ENCODE results near the gene CREBBP. TPM values are rescaled to one million over a fixed set of nuclear protein-coding genes. Genes with fewer than 3 reads are reported as not detected.

CREBBP gene
- total RNA-seq, 2 donors from 2014 or later, result 65.0 to 103 TPM

DNA sequence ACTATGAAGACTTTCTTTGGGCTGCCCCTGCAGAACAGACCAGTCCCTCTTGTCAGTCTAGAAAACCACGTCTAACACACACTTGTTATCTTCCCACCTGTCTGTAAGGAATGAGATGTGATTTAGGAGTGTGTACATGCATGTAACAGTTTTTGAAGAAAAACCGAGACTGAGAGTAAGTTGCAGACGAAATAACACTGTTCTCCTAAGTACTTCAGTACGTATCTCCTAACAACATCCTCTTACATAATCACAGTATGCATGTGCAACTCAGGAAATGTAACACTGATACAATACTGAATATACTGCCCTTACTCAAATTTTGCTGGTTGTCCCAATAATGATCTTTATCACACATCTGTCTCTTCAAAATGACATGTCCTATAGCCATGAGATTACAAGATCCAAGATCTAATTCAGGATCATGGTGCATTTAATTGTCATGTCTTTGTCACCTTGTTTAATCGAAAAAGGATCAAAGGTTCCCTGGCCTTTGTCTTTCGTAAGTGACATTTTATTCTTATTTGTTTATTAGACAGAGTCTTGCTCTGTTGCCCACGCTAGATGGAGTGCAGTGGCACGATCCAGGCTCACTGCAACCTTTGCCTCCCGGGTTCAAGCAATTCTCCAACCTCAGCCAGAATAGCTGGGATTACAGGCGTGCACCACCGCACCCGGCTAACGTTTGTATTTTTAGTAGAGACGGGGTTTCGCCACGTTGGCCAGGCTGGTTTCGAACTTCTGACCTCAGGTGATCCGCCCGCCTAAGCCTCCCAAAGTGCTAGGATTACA, 25.6 kb downstream of the CREBBP start:
- H3K27ac ChIP-seq, result no peak overlapping the region
- no peaks in the 10 kb centered on the region for H3K27me3 ChIP-seq (replicated peaks; ENCODE audit: insufficient read depth)

GRCh38 chr16:3850544-3850899, 30.0 kb downstream of the CREBBP start:
- H3K27ac ChIP-seq, result no peak overlapping the region
- ATAC-seq (ENCODE audit: insufficient number of reproducible peaks, low FRiP score, low read depth) (no peak), DNase-seq (ENCODE audit: low spot score) (no peak)
- H3K4me3 ChIP-seq, result no peak overlapping the region
- H3K4me1 ChIP-seq (ENCODE audit: control insufficient read depth in 1 of 2, low read depth in 2 of 2), result peaks cover 21 to 57% of the 10 kb centered on the region in 2 donors
- TF ChIP-seq CTCF (IDR thresholded peaks at IDR 0.05), result no peak
- peaks cover 12% of the 10 kb centered on the region for H3K36me3 ChIP-seq
- no peaks in the 10 kb centered on the region for H3K27me3 ChIP-seq (replicated peaks; ENCODE audit: insufficient read depth)
- H3K9me3 ChIP-seq, result no peaks in the 10 kb centered on the region

More for the DNA sequence above, 25.6 kb downstream of the CREBBP start:
- DNase-seq (ENCODE audit: low spot score), result no peak
- Histone ChIP-seq H3K9me3 (no peaks in the 10 kb centered on the region), H3K4me1 (ENCODE audit: control insufficient read depth in 1 of 2, low read depth in 2 of 2) (peaks cover 49 to 86% of the 10 kb centered on the region in 2 donors), H3K4me3 (no peak overlapping the region), H3K36me3 (peaks cover 7% of the 10 kb centered on the region)
- no peak for ATAC-seq (ENCODE audit: insufficient number of reproducible peaks, low FRiP score, low read depth)
- TF ChIP-seq CTCF (IDR thresholded peaks at IDR 0.05), result no peak

DNA sequence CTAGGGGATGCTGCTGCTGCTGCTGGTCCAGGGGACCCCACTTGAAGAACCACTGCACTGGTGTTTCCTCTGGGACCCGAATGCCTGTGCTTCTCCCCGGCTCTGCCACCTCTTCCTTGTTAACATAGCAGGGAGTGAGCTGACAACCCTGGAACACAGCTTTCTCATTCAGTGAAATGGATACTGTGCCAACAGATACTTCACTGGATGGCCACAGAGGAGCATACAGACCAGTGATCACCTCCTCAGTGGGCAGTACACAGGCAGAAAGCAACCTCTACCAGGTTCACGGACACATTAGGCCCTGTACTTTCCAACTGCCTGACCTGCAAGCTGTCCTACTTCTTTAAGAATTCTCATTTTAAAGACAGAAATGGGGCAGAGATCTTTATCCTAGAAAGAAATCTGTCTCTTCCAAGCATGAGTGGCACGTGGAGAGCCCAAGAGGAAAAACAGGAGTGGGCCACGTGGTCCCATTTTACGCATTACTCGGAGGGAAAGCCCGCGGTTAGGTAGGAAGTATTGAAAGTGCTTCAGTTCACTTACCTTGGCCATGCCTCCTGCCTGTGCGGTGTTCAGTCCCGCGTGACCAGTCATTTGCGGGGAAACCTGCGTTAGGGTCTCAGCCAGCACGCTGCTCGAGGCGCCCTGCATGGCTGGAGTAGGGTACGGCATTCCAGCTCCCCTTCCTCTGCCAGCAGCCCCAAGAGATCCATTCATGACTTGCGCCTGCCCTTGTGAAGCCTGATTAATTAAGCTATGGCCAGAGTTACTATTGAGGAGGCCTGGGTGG, 30.6 kb downstream of the CREBBP start:
- no peak overlapping the region for H3K27ac ChIP-seq
- no peaks in the 10 kb centered on the region for H3K27me3 ChIP-seq (replicated peaks; ENCODE audit: insufficient read depth)
- no peaks in the 10 kb centered on the region for H3K9me3 ChIP-seq
- peaks cover 12% of the 10 kb centered on the region for H3K36me3 ChIP-seq
- DNase-seq (ENCODE audit: low spot score) (no peak), ATAC-seq (ENCODE audit: insufficient number of reproducible peaks, low FRiP score, low read depth) (no peak)
- no peak overlapping the region for H3K4me3 ChIP-seq
- no peak for TF ChIP-seq CTCF (IDR thresholded peaks at IDR 0.05)
- H3K4me1 ChIP-seq (ENCODE audit: control insufficient read depth in 1 of 2, low read depth in 2 of 2), result peaks cover 15 to 51% of the 10 kb centered on the region in 2 donors

GRCh38 chr16:3846595-3847091, 33.9 kb downstream of the CREBBP start:
- no peak for TF ChIP-seq CTCF (IDR thresholded peaks at IDR 0.05)
- H3K36me3 ChIP-seq, result peaks cover 12% of the 10 kb centered on the region
- no peak for ATAC-seq (ENCODE audit: insufficient number of reproducible peaks, low FRiP score, low read depth)
- H3K9me3 ChIP-seq, result no peaks in the 10 kb centered on the region
- H3K4me3 ChIP-seq, result no peak overlapping the region
- peaks cover 14 to 42% of the 10 kb centered on the region in 2 donors for H3K4me1 ChIP-seq (ENCODE audit: control insufficient read depth in 1 of 2, low read depth in 2 of 2)
- no peak overlapping the region for H3K27ac ChIP-seq
- DNase-seq (ENCODE audit: low spot score), result no peak
- H3K27me3 ChIP-seq (replicated peaks; ENCODE audit: insufficient read depth), result no peaks in the 10 kb centered on the region

- ATAC-seq (ENCODE audit: insufficient number of reproducible peaks, low FRiP score, low read depth) (no peak), DNase-seq (ENCODE audit: low spot score) (no peak)
- Histone ChIP-seq H3K9me3 (no peaks in the 10 kb centered on the region), H3K27ac (no peak overlapping the region), H3K27me3 (replicated peaks; ENCODE audit: insufficient read depth) (no peaks in the 10 kb centered on the region), H3K4me1 (ENCODE audit: control insufficient read depth in 1 of 2, low read depth in 2 of 2) (peaks cover 19 to 47% of the 10 kb centered on the region in 2 donors), H3K4me3 (no peak overlapping the region), H3K36me3 (peaks cover 12% of the 10 kb centered on the region)
- TF ChIP-seq CTCF (IDR thresholded peaks at IDR 0.05), result no peak
Observed at GRCh38 chr16:3846087-3846486, 34.4 kb downstream of the CREBBP start.

Measured in thoracic aorta (tissue), 2 donors.